Transverse colon (tissue), 4 donors: ENCODE data around the gene PUM1. TPM values are rescaled to one million over a fixed set of nuclear protein-coding genes. Genes with fewer than 3 reads are reported as not detected.
A peak's percentile ranks its signal among the peaks of the same experiment; 100 is the strongest.

ENCODE experiments used
- DNase-seq: peaks from one replicate; pipeline ENCODE4 v3.0.0-alpha.2; 2019
- H3K27ac ChIP-seq, 4 donors: fragments of 200-600 bp; sonication (generic); 2 replicates each; pipeline ENCODE4 v1.5.1; 2016 to 2018; ENCODE audit warnings: inconsistent platforms in 4 of 4
- H3K27me3 ChIP-seq: fragments of 200-600 bp; sonication (generic); 2 replicates; pipeline ENCODE4 v1.5.1; 2017; ENCODE audit warnings: inconsistent platforms
- H3K36me3 ChIP-seq, 4 donors: fragments of 200-600 bp; sonication (generic); 2 replicates each; pipeline ENCODE4 v1.5.1; 2017 to 2019; ENCODE audit warnings: inconsistent platforms in 4 of 4
- H3K4me1 ChIP-seq, 4 donors: fragments of 200-600 bp; sonication (generic); 2 replicates each; pipeline ENCODE4 v1.5.1; 2017 to 2020; ENCODE audit warnings: inconsistent platforms in 4 of 4
- H3K4me3 ChIP-seq, 4 donors: fragments of 200-600 bp; sonication (generic); 1 replicate in 1 of 4; 2 replicates in 3 of 4; pipeline versions ENCODE4 v1.5.1 to v1.6.1; 2017 to 2019; ENCODE audit warnings: inconsistent platforms in 4 of 4
- H3K9me3 ChIP-seq, 2 donors: fragments of 200-600 bp; sonication (generic); 2 replicates each; pipeline ENCODE4 v1.5.1; 2017 to 2019; ENCODE audit warnings: inconsistent platforms in 2 of 2
- CTCF ChIP-seq, 5 experiments: fragments of 200-600 bp in 3 of 5; fragments of 450-650 bp in 2 of 5; sonication (generic) in 3 of 5; IDR thresholded peaks; 1 replicate in 2 of 5; 2 replicates in 3 of 5; pipeline ENCODE4 v1.5.1; 2016 to 2017; ENCODE audit warnings: antibody characterized with exemption in 5 of 5, inconsistent platforms in 3 of 5, mild to moderate bottlenecking in 2 of 5, moderate library complexity in 1 of 5
- EP300 ChIP-seq: sonication (generic); formaldehyde crosslinking; IDR thresholded peaks from one replicate; pipeline ENCODE4 v1.6.1; 2017; ENCODE audit warnings: antibody characterized with exemption, low read depth
- POLR2A ChIP-seq: fragments of 450-650 bp; IDR thresholded peaks from one replicate; pipeline ENCODE4 v1.6.1; 2016; ENCODE audit warnings: antibody characterized with exemption, mild to moderate bottlenecking, moderate library complexity
- POLR2AphosphoS5 ChIP-seq, 3 donors: sonication (generic); formaldehyde crosslinking; IDR thresholded peaks; one replicate each; pipeline ENCODE4 v1.6.1; 2016; ENCODE audit warnings: antibody characterized with exemption in 3 of 3
- WGBS, 2 donors: methylation state at CpG; one replicate each; pipeline ENCODE4 v1.1.5; 2018; ENCODE audit warnings: low coverage in 1 of 2; 5-methylcytosine and 5-hydroxymethylcytosine counted together
- in situ Hi-C, 4 donors: fragments of 200-750 bp; cut with MboI; loops; one replicate each; pipeline versions ENCODE4 v1.15.0 to v1.15.1; 2017; ENCODE audit warnings: low sequenced_read_pairs in 3 of 4, low pct_ligation_motif_present in 1 of 4, low pct_unique_long_range_greater_than_20kb in 1 of 4
- intact Hi-C: fragments of 100-400 bp; cut with DNase I; formaldehyde crosslinking; loops from one replicate; pipeline ENCODE4 v1.15.1; 2023; ENCODE audit warnings: low total_unique reads
- total RNA-seq, 4 donors: library from RNA; depleted of rRNA; stranded (reverse); fragments of >200 nt; gene quantifications; one replicate each; pipeline ENCODE4 v1.1.0, GENCODE V29; 2016

The PUM1 gene
- total RNA-seq, 4 donors from 2014 or later, result 73.6 to 201 (median 78.5) TPM

- H3K4me1 ChIP-seq, result peaks cover 0 to 10% (median 5%) of the 10 kb centered on the region in 4 donors
- in situ Hi-C loops, result loop anchor here (5.0 to 10.0 kb wide), 4 partner anchors 112 to 200 kb away; partner anchors contain the start of gene MATN1 (in 1 of the 4)
- no peaks in the 10 kb centered on the region for H3K27me3 ChIP-seq
- no peak overlapping the region for H3K27ac ChIP-seq
- no peak for DNase-seq
- TF ChIP-seq CTCF (IDR thresholded peaks at IDR 0.05) (no peak), EP300 (no peak)
- H3K36me3 ChIP-seq, result no peaks in the 10 kb centered on the region
- intact Hi-C loops, result loop anchor here (5.0 kb wide), 1 partner anchor 132 kb away; no protein-coding TSS in a partner anchor
- no peak overlapping the region for H3K4me3 ChIP-seq
- 88% methylated on average over 3 of the region's 3 CpGs; no CpG with 5 or more reads in 1 of the 2 donors for WGBS, 2 donors
- no peaks in the 10 kb centered on the region for H3K9me3 ChIP-seq
These were observed 151.0 kb downstream of the PUM1 start for GRCh38 chr1:30914587-30914922.

GRCh38 chr1:30912913-30913652, 152.4 kb downstream of the PUM1 start:
- H3K9me3 ChIP-seq, result no peaks in the 10 kb centered on the region
- WGBS, 2 donors, result 78% methylated on average over 8 of the region's 10 CpGs; no CpG with 5 or more reads in 1 of the 2 donors
- H3K4me3 ChIP-seq, result no peak overlapping the region
- H3K36me3 ChIP-seq, result no peaks in the 10 kb centered on the region
- DNase-seq, result peak; percentile 59
- peaks cover 6 to 19% (median 12%) of the 10 kb centered on the region in 4 donors for H3K4me1 ChIP-seq
- in situ Hi-C loops, result loop anchor here (5.0 to 10.0 kb wide), 4 partner anchors 111 to 198 kb away; partner anchors contain the start of gene MATN1 (in 1 of the 4)
- TF ChIP-seq POLR2AphosphoS5 (IDR thresholded peaks at IDR 0.05) (no peak), CTCF (IDR thresholded peaks at IDR 0.05) (no peak), EP300 (no peak), POLR2A (no peak)
- H3K27ac ChIP-seq, result peak overlapping the region; percentile 13 to 51 (median 28)
- peaks cover under 1% of the 10 kb centered on the region for H3K27me3 ChIP-seq
- intact Hi-C loops, result loop anchor here (5.0 kb wide), 1 partner anchor 131 kb away; no protein-coding TSS in a partner anchor

GRCh38 chr1:30912224-30912623, 153.3 kb downstream of the PUM1 start:
- Histone ChIP-seq H3K36me3 (no peaks in the 10 kb centered on the region), H3K4me3 (no peak overlapping the region), H3K27me3 (peaks cover 5% of the 10 kb centered on the region), H3K4me1 (peaks cover 9 to 24% (median 15%) of the 10 kb centered on the region in 4 donors), H3K27ac (no peak overlapping the region), H3K9me3 (no peaks in the 10 kb centered on the region)
- in situ Hi-C loops, result loop anchor here (5.0 to 10.0 kb wide), 4 partner anchors 110 to 197 kb away; partner anchors contain the start of gene MATN1 (in 1 of the 4)
- 17 to 82% methylated on average over 2 to 6 of the region's 6 CpGs for WGBS, 2 donors
- intact Hi-C loops, result loop anchor here (5.0 kb wide), 1 partner anchor 130 kb away; no protein-coding TSS in a partner anchor
- TF ChIP-seq CTCF (IDR thresholded peaks at IDR 0.05) (no peak), EP300 (no peak), POLR2AphosphoS5 (IDR thresholded peaks at IDR 0.05) (no peak), POLR2A (no peak)
- no peak for DNase-seq
